GM19438 (cell line): ENCODE data around the gene GTF3C4.
"Not testable (repeated sequence)": the region's sequence is repeated elsewhere in the genome, so short reads cannot be mapped to it uniquely, and the experiment has no call there.

Source experiments
- ATAC-seq: cut with Tn5 transposase; IDR thresholded peaks from one replicate; pipeline ENCODE4 v1.9.1; 2021; ENCODE audit warnings: low read depth; ENCODE audit not compliant: unreplicated experiment

GTF3C4 gene

GRCh38 chr9:132698989-132699388, 28.7 kb downstream of the GTF3C4 start:
- ATAC-seq: no peak

DNA sequence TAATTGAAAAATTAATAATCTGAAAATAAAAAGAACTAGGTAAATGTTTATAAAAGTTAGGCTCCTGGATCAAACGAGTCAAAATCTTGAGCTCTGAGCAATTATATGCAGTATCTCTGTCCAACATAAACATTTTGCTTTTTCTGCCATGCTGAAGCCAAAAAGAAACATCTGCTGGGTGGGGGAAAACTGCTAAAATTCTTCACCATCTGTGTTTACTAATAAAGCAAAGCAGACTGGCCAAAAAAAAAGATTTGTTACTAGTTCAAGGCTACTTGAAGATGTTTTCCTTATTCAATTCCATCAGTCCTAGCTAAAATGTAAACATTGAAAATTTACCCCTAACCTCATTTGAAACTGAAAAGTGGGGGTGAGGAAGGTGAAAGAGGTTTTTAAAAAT, 29.7 kb downstream of the GTF3C4 start:
- no peak for ATAC-seq

DNA sequence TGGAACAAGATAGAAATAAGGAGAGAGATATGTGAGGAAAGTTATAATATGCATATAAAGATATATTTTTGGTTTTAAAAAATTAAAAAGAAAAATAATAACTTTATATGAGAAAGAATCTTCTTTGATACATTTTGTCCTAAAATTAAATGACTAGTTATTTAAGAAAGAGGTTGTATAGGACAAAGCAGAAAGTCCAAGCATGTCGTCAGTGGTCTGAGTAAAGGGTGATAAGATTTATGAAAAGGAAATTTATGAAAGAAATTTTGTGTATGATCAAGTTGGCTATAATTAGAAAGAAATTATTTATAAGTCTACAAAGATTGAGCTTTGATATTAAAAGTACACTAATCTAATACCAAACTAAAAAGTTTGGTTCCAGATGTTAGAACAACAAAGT, 32.0 kb downstream of the GTF3C4 start:
- ATAC-seq: no peak

DNA sequence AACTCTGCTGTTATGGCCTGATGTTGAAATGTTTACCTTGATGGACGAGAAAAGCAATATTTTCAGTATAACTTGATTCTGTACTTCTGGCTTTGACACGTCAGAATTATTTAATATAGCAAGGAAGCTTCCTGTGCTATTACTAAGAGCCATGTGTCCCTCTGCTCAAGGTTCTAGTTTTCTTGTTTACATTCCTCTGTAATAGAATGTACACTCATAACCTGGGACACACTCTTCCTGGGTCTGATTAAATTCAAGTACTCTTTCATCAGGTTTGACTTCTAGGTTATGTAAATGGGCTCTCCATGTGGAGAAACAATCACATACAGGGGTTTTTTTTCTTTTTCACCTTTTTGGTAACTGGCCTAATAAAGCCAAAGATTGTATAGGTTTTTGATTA, 33.1 kb downstream of the GTF3C4 start:
- no peak for ATAC-seq

GRCh38 chr9:132708239-132708638, 38.0 kb downstream of the GTF3C4 start:
- ATAC-seq: no peak

DNA sequence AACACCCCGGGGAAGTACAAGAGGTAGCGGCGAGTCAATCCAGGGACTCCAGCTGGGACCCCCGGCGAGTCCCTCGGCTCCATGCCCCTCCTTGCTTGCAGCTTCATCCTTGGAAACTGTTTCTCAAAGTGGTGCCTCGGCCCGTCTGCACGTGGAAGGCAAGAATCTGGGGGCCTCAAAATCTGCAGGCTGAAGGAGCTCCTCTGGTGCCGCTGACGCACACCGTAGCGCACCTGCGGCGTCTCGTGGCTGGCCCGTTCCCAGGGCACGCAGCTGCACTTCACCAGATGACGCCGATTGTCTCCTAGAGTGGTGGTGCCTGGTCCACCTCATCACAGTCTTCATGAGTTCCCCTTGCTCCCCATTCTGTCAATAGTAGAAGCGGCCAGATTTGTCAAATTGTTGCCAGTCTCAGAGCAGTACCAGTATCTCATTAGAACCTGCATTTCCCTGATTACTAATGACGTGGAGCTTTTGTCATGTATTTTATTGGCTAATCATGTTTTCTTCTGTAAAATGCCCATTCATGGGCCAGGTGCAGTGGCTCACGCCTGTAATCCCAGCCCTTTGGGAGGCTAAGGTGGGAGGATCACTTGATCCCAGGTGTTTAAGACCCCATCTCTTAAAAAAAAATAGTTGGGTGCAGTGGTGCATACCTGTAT, 38.6 kb downstream of the GTF3C4 start:
- ATAC-seq: no peak

- ATAC-seq: no peak
These were observed 40.1 kb downstream of the GTF3C4 start for GRCh38 chr9:132710333-132710732.

DNA sequence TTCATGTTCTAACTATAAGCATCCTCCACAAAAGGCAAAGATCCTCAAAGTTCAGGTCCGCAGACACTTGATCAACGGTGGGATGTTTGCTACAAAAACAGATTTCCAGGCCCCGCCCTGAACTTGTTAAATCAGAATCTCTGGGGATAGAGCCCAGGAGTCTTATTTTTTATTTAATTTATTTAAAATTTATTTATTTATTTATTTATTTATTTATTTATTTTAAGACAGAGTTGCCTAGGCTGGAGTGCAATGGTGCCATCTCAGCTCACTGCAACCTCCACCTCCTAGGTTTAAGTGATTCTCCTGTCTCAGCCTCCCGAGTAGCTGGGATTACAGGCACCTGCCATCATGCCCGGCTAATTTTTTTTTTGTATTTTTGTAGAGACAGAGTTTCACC, 40.9 kb downstream of the GTF3C4 start:
- ATAC-seq: not testable (repeated sequence)

DNA sequence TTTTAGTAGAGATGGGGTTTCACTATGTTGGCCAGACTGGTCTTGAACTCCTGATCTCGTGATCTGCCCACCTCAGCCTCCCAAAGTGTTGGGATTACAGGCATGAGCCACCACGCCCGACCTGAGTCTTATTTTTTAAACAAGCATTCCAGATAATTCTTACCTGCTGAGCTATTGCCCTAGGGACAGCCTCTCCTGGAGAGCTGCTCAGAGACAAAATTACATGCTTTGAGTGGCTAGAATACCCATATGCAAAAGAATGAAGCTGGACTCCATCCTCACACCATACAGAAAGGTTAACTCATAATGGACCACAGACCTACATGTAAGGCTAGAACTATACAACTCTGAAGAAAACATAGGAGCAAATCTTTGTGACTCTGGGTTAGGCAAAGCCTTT, 41.6 kb downstream of the GTF3C4 start:
- no peak for ATAC-seq

DNA sequence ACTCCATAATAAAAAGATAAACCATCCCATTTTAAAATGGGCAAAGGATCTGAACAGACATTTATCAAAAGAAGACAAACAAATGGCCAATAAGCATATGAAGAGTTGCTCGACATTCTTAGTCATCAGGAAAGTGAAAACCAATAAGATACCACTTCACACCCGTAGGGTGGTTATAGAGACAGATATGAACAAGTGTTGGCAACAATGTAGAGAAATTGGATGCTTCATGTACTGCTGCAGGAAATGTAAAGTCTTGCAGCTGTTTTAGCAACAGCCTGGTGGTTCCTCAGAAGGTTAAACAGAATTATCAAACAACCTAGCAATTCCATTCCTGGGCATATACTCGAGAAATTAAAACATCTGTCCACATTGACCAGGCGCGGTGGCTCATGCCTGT, 42.5 kb downstream of the GTF3C4 start:
- no peak for ATAC-seq

- no peak for ATAC-seq
These were observed 45.7 kb downstream of the GTF3C4 start for GRCh38 chr9:132716007-132716406.

GRCh38 chr9:132717326-132717945, 47.2 kb downstream of the GTF3C4 start:
- ATAC-seq: no peak

- ATAC-seq: not testable (repeated sequence)
These were observed 48.2 kb downstream of the GTF3C4 start for GRCh38 chr9:132718381-132718928.

GRCh38 chr9:132721661-132722060, 51.4 kb downstream of the GTF3C4 start:
- ATAC-seq: no peak

DNA sequence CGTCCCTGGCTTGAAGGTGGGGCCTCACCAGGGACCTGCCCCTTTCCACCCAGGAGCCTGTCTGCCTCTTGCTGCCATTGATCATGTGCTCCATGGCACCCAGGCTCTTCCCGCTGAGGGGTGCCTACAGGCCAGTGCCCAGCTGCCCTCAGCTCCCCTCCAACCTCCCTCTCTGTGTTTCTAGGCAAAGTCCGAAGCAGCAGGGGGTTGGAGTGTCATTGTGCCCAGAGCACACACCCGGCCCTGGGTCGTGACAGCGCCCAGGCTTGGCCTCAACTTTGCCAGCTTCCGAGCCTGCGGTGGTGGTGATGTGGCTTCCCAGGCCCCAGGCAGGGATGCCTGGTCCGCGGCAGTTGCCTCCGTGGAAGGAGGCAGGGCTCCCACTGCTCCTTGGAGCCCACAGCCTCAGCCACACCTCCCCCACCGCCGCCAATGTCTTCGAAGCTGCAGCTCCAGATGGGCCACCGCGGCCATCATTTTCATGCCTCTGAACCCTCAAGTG, 52.4 kb downstream of the GTF3C4 start:
- no peak for ATAC-seq

- ATAC-seq: no peak
These were observed 53.5 kb downstream of the GTF3C4 start for GRCh38 chr9:132723809-132724208.

GRCh38 chr9:132725306-132725705, 55.0 kb downstream of the GTF3C4 start:
- no peak for ATAC-seq

DNA sequence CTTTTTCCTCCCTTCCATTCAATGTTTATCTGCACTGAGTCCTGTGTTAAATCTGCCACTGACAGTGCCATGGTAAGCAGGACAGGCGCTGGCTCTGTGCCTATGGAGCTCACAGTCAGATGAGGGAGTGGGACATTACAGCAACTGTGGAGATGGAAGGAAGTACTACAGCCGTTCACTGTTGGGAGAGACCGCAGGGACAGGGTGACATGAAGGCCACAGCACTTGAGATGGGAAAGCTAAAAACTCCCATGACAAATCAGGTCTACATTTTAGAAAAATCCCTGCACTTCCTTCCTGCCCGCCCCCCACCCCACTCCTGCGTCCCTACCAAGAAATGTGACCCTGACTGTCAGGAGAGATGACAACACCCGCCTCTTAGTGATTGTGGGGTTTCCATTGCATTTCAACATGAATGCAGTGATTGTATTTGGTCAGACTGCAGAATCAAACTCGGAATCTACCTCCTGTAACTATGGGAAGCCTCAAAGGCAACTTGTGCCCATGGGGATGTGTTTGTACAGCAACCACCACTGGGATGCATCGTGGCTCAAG, 56.4 kb downstream of the GTF3C4 start:
- ATAC-seq: no peak

DNA sequence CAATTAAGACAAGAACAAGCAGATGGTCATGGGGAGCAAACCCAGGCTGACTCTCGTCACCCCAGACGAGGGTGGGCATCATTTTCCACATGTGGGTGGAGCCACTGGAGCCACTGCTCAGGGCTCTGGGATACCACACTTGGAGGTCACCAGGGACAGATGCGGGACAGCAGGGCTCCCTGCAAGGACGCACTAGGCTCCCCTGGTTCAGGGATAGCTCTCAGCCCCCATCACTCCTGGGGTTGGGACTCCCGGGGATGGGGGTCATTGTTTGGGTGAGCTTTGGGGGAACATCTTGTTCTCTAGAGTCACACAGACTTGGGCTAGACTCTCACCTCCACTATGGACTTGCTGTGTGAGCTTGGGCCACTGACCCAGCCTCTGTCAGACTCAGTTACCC, 57.8 kb downstream of the GTF3C4 start:
- no peak for ATAC-seq

GRCh38 chr9:132728497-132728896, 58.2 kb downstream of the GTF3C4 start:
- ATAC-seq: no peak

DNA sequence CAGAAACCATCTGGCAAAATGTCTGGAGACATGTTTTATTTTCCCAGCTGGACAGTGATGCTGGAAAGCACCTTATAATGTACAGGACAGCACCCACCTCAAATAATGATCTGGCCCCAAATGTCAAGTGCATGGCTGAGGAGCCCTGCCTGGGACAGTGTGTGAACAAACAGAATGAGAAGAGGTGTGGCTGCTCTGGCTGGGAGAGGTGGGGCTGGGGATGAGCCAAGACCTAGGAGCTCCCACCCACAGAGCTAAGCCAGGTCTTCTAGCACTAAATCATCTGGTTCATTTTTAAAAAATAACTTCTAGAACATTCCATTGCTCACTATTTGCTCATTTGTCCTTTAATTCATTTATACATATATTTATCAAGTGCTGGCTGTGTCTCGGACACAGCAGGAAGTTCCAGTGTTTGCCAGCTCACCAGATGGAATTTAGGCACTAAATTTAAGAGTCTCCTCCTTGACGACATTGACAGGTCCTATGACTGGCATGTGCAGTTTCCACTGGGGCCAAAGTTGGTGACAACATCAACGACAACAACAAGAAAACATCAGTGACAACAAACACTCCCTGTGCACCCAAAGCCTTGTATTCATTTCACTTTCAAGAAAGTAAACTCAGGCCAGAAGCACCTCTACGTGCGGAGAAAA, 59.1 kb downstream of the GTF3C4 start:
- no peak for ATAC-seq
